GM23338 (cell line): ENCODE data around the gene ACOT11. TPM values are rescaled to one million over a fixed set of nuclear protein-coding genes. Genes with fewer than 3 reads are reported as not detected.
"Not testable (repeated sequence)": the region's sequence is repeated elsewhere in the genome, so short reads cannot be mapped to it uniquely, and the experiment has no call there.

Experiments
- ATAC-seq: fragments of 200-7000 bp; cut with Tn5 transposase; 3 replicates; pipeline ENCODE4 v1.9.1; 2020
- DNase-seq: peaks from one replicate; pipeline ENCODE4 v3.0.0-alpha.2; 2015; ENCODE audit warnings: low spot score
- H2AFZ ChIP-seq: fragments of 200-600 bp; sonication (generic); 2 replicates; pipeline ENCODE4 v1.8.0; 2016; ENCODE audit warnings: antibody characterized with exemption, mild to moderate bottlenecking, moderate library complexity
- H3F3A ChIP-seq: fragments of 200-600 bp; sonication (generic); replicated peaks from 2 replicates; pipeline ENCODE4 v1.8.0; 2017; ENCODE audit warnings: antibody characterized with exemption, mixed run types, low read depth
- H3K27ac ChIP-seq: fragments of 200-600 bp; sonication (generic); 2 replicates; pipeline ENCODE4 v1.6.1; 2016; ENCODE audit warnings: low read depth
- H3K27me3 ChIP-seq: fragments of 200-600 bp; sonication (generic); 2 replicates; pipeline ENCODE4 v1.8.0; 2016; ENCODE audit warnings: mild to moderate bottlenecking, mixed run types, moderate library complexity; ENCODE audit not compliant: insufficient read depth
- H3K36me3 ChIP-seq: fragments of 200-600 bp; sonication (generic); 2 replicates; pipeline ENCODE4 v1.8.0; 2016; ENCODE audit warnings: mild to moderate bottlenecking; ENCODE audit not compliant: insufficient read depth
- H3K4me1 ChIP-seq: fragments of 200-600 bp; sonication (generic); 2 replicates; pipeline ENCODE4 v1.8.0; 2016; ENCODE audit warnings: mild to moderate bottlenecking, moderate library complexity; ENCODE audit not compliant: insufficient read depth
- H3K4me2 ChIP-seq: fragments of 200-600 bp; sonication (generic); 2 replicates; pipeline ENCODE4 v1.7.1; 2017; ENCODE audit warnings: mixed run types
- H3K4me3 ChIP-seq: fragments of 200-600 bp; sonication (generic); 2 replicates; pipeline ENCODE4 v1.6.1; 2016; ENCODE audit warnings: mixed run types
- H3K79me2 ChIP-seq: fragments of 200-600 bp; sonication (generic); replicated peaks from 2 replicates; pipeline ENCODE4 v1.8.0; 2017; ENCODE audit warnings: mild to moderate bottlenecking; ENCODE audit not compliant: insufficient read depth
- H3K9me2 ChIP-seq: fragments of 200-600 bp; sonication (generic); 2 replicates; pipeline ENCODE4 v1.8.0; 2017; ENCODE audit not compliant: insufficient read depth
- H4K20me1 ChIP-seq: fragments of 200-600 bp; sonication (generic); replicated peaks from 2 replicates; pipeline ENCODE4 v1.8.0; 2017; ENCODE audit warnings: mild to moderate bottlenecking; ENCODE audit not compliant: insufficient read depth
- H3K27ac Mint-ChIP-seq: 2 replicates; pipeline ENCODE4 v1.8.0; 2020; ENCODE audit warnings: inconsistent platforms, mild to moderate bottlenecking, moderate library complexity, mixed read lengths
- H3K27me3 Mint-ChIP-seq: 3 replicates; pipeline ENCODE4 v1.8.0; 2022; ENCODE audit warnings: low read depth, mild to moderate bottlenecking, moderate library complexity, mixed read lengths, inconsistent platforms; ENCODE audit not compliant: insufficient read depth, poor library complexity
- H3K36me3 Mint-ChIP-seq: 3 replicates; pipeline ENCODE4 v1.8.0; 2021; ENCODE audit warnings: low read depth, mild to moderate bottlenecking, inconsistent platforms, moderate library complexity, mixed read lengths
- H3K4me1 Mint-ChIP-seq: 3 replicates; pipeline ENCODE4 v1.8.0; 2020; ENCODE audit warnings: mild to moderate bottlenecking, inconsistent platforms, mixed read lengths
- H3K4me3 Mint-ChIP-seq: 3 replicates; pipeline ENCODE4 v1.8.0; 2021; ENCODE audit warnings: moderate library complexity, mild to moderate bottlenecking, inconsistent platforms, mixed read lengths
- H3K9me3 Mint-ChIP-seq: 3 replicates; pipeline ENCODE4 v1.8.0; 2020; ENCODE audit warnings: moderate library complexity, mild to moderate bottlenecking, inconsistent platforms, mixed read lengths
- CREB1 ChIP-seq: fragments of 250-450 bp; sonication (Bioruptor Pico); IDR thresholded peaks from 2 replicates; pipeline ENCODE4 v1.5.0; 2020; ENCODE audit warnings: low read depth, mild to moderate bottlenecking, moderate library complexity
- EZH2 ChIP-seq: fragments of 200-600 bp; sonication (generic); IDR thresholded peaks from one replicate; pipeline ENCODE4 v1.8.0; 2017; ENCODE audit warnings: antibody characterized with exemption, mild to moderate bottlenecking, low read depth; ENCODE audit not compliant: unreplicated experiment
- EZH2phosphoT487 ChIP-seq: fragments of 200-600 bp; sonication (generic); IDR thresholded peaks from one replicate; pipeline ENCODE4 v1.8.1; 2018; ENCODE audit warnings: antibody characterized with exemption; ENCODE audit not compliant: unreplicated experiment
- JUNB ChIP-seq: IDR thresholded peaks from one replicate; pipeline ENCODE4 v1.6.1; 2016; ENCODE audit warnings: antibody characterized with exemption; ENCODE audit not compliant: unreplicated experiment
- POLR2AphosphoS5 ChIP-seq: IDR thresholded peaks from 2 replicates; pipeline ENCODE4 v1.6.1; 2016; ENCODE audit warnings: antibody characterized with exemption, low read depth
- REST ChIP-seq: IDR thresholded peaks from one replicate; pipeline ENCODE4 v1.6.1; 2018; ENCODE audit warnings: antibody characterized with exemption; ENCODE audit not compliant: unreplicated experiment
- ZNF114 ChIP-seq: fragments of 250-450 bp; sonication (Bioruptor Pico); IDR thresholded peaks from 2 replicates; pipeline ENCODE4 v1.5.0; 2020; ENCODE audit warnings: mild to moderate bottlenecking, moderate library complexity
- ZNF331 ChIP-seq: fragments of 250-450 bp; sonication (Bioruptor Pico); IDR thresholded peaks from 2 replicates; pipeline ENCODE4 v1.5.0; 2020; ENCODE audit warnings: low read depth, mild to moderate bottlenecking, moderate library complexity
- polyA plus RNA-seq: library from polyadenylated mRNA; unstranded; fragments of >200 nt; fragmentation: Nextera tagmentation; extraction: Ambion mirVana; gene quantifications from 2 replicates; pipeline ENCODE4 v1.2.1, GENCODE V29; 2016
- total RNA-seq: library from RNA; depleted of rRNA; stranded (reverse); fragments of >200 nt; shearing (Covaris generic); gene quantifications from 2 replicates; pipeline ENCODE4 v1.2.3, GENCODE V29; 2014
- TF ChIP-seq, protein P1 (sequence below): IDR thresholded peaks from 2 replicates; pipeline ENCODE4 v1.6.1; 2016; ENCODE audit warnings: antibody characterized with exemption

Gene ACOT11
- total and polyA plus RNA-seq, 2 experiments from 2014 or later, result 1.6 to 2.7 TPM

GRCh38 chr1:54520631-54521321 lies 27.3 kb upstream of the ACOT11 start:
- Mint-ChIP-seq H3K4me1 (peaks cover 4% of the 10 kb centered on the region; the same call in 1 of the 3 replicates), H3K27me3 (peaks cover 11% of the 10 kb centered on the region), H3K27ac (no peak overlapping the region), H3K9me3 (no peaks in the 10 kb centered on the region), H3K36me3 (no peaks in the 10 kb centered on the region), H3K4me3 (no peak overlapping the region)
- ATAC-seq (no peak), DNase-seq (no peak)
- no peaks in the 10 kb centered on the region for H3K79me2 ChIP-seq
- TF ChIP-seq ZNF114 (CRISPR knock-in tag) (no peak), CREB1 (no peak), REST (no peak), EZH2 (no peak)
- no peak overlapping the region for H3K4me3 ChIP-seq
- H3K36me3 ChIP-seq, result no peaks in the 10 kb centered on the region
- no peaks in the 10 kb centered on the region for H3K4me1 ChIP-seq
- no peak overlapping the region for H3K27ac ChIP-seq
- H3K4me2 ChIP-seq, result no peak overlapping the region
- H3F3A ChIP-seq, result no peaks in the 10 kb centered on the region
- H3K27me3 ChIP-seq, result no peaks in the 10 kb centered on the region
- no peaks in the 10 kb centered on the region for H4K20me1 ChIP-seq
- H3K9me2 ChIP-seq, result no peaks in the 10 kb centered on the region
- H2AFZ ChIP-seq, result no peak overlapping the region

- H4K20me1 ChIP-seq, H3K27me3 Mint-ChIP-seq, H3K4me1 ChIP-seq, H3K36me3 Mint-ChIP-seq, H3K9me2 ChIP-seq, H3K27ac ChIP-seq, H3K4me1 Mint-ChIP-seq, H3K9me3 Mint-ChIP-seq, H3K4me3 Mint-ChIP-seq, H3K27ac Mint-ChIP-seq, H3F3A ChIP-seq, H2AFZ ChIP-seq, H3K36me3 ChIP-seq, H3K4me3 ChIP-seq, H3K4me2 ChIP-seq, ATAC-seq, H3K79me2 ChIP-seq, H3K27me3 ChIP-seq, DNase-seq: not testable (repeated sequence)
Observed at GRCh38 chr1:54526565-54526964, 21.5 kb upstream of the ACOT11 start.

DNA sequence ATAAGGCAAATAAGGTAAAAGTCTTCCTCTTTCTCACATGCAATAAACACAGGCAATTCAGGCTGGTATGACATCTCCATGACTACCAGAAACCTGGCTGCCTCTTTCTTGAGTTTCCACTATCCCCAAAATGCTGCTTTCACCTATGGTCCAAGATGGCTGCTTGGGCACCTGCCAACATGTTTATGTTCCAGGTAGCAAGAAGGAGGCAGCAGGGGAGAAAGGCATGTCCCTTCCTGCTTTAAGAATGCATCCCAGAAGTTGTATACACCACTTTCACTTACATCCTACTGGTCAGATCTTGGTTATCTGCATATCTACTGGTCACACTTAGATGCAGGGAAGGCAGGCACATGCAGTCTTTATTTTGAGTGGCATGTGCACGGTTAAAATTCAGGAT lies 19.4 kb upstream of the ACOT11 start:
- Histone ChIP-seq H3K9me2 (no peaks in the 10 kb centered on the region), H3K4me2 (no peak overlapping the region), H3K27ac (no peak overlapping the region), H3K27me3 (no peaks in the 10 kb centered on the region), H4K20me1 (no peaks in the 10 kb centered on the region), H3F3A (no peaks in the 10 kb centered on the region), H3K36me3 (no peaks in the 10 kb centered on the region), H2AFZ (peak overlapping the region; percentile 69; the same call in 1 of the 2 replicates), H3K4me1 (no peaks in the 10 kb centered on the region), H3K4me3 (no peak overlapping the region), H3K79me2 (no peaks in the 10 kb centered on the region)
- no peaks in the 10 kb centered on the region for H3K4me1 Mint-ChIP-seq
- H3K36me3 Mint-ChIP-seq, result no peaks in the 10 kb centered on the region
- H3K4me3 Mint-ChIP-seq, result no peak overlapping the region
- no peaks in the 10 kb centered on the region for H3K27me3 Mint-ChIP-seq
- no peak for ATAC-seq
- no peak overlapping the region for H3K27ac Mint-ChIP-seq
- no peaks in the 10 kb centered on the region; the same call in 2 of the 3 replicates for H3K9me3 Mint-ChIP-seq
- no peak for DNase-seq
- TF ChIP-seq JUNB (no peak), EZH2 (no peak), POLR2AphosphoS5 (no peak), EZH2phosphoT487 (no peak), CREB1 (no peak), REST (no peak), ZNF114 (CRISPR knock-in tag) (no peak), ZNF331 (CRISPR knock-in tag) (no peak)
- TF ChIP-seq, protein P1, sequence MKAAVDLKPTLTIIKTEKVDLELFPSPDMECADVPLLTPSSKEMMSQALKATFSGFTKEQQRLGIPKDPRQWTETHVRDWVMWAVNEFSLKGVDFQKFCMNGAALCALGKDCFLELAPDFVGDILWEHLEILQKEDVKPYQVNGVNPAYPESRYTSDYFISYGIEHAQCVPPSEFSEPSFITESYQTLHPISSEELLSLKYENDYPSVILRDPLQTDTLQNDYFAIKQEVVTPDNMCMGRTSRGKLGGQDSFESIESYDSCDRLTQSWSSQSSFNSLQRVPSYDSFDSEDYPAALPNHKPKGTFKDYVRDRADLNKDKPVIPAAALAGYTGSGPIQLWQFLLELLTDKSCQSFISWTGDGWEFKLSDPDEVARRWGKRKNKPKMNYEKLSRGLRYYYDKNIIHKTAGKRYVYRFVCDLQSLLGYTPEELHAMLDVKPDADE, result no peak
